Ectodermal cell (in vitro differentiated cells): ENCODE results near the gene NEDD4L.

ENCODE experiments used
- H3K27ac ChIP-seq: 2 replicates; pipeline ENCODE4 v1.7.0; 2013; ENCODE audit warnings: mild to moderate bottlenecking, low read depth, low read length; ENCODE audit not compliant: insufficient read depth, poor library complexity, severe bottlenecking
- H3K27me3 ChIP-seq: 2 replicates; pipeline ENCODE4 v1.7.0; 2013; ENCODE audit warnings: mild to moderate bottlenecking, low read length; ENCODE audit not compliant: insufficient read depth, control insufficient read depth, poor library complexity, severe bottlenecking
- H3K36me3 ChIP-seq: one replicate; pipeline ENCODE4 v1.7.0; 2013; ENCODE audit warnings: low read length; ENCODE audit not compliant: control insufficient read depth, insufficient read depth
- H3K4me1 ChIP-seq: one replicate; pipeline ENCODE4 v1.7.0; 2013; ENCODE audit warnings: low read length; ENCODE audit not compliant: control insufficient read depth, insufficient read depth
- H3K4me3 ChIP-seq: 2 replicates; pipeline ENCODE4 v1.7.0; 2013; ENCODE audit warnings: low read depth, low read length, control low read depth; ENCODE audit not compliant: insufficient read depth
- H3K9me3 ChIP-seq: 2 replicates; pipeline ENCODE4 v1.7.0; 2013; ENCODE audit warnings: mild to moderate bottlenecking, low read length, moderate library complexity; ENCODE audit not compliant: control insufficient read depth
- WGBS, 2 experiments: methylation state at CpG; one replicate each; pipeline ENCODE4 v1.1.7; 2013; ENCODE audit warnings: missing lambda C conversion rate in 2 of 2; 5-methylcytosine and 5-hydroxymethylcytosine counted together

The NEDD4L gene

GRCh38 chr18:58446391-58447060 is 402.5 kb downstream of the NEDD4L start:
- H3K4me1 ChIP-seq = peaks cover 29% of the 10 kb centered on the region
- no peak overlapping the region for H3K4me3 ChIP-seq
- H3K9me3 ChIP-seq = no peaks in the 10 kb centered on the region
- no peak overlapping the region for H3K27ac ChIP-seq
- no peaks in the 10 kb centered on the region for H3K27me3 ChIP-seq
- WGBS, 2 experiments = 89 to 90% methylated on average over 11 of the region's 11 CpGs
- no peaks in the 10 kb centered on the region for H3K36me3 ChIP-seq

- peaks cover 27% of the 10 kb centered on the region for H3K4me1 ChIP-seq
- no peaks in the 10 kb centered on the region for H3K9me3 ChIP-seq
- H3K27ac ChIP-seq = no peak overlapping the region
- no peaks in the 10 kb centered on the region for H3K36me3 ChIP-seq
- H3K27me3 ChIP-seq = no peaks in the 10 kb centered on the region
- H3K4me3 ChIP-seq = no peak overlapping the region
- WGBS, 2 experiments = 37 to 42% methylated on average over 9 of the region's 9 CpGs
Measured at GRCh38 chr18:58447402-58448095, 403.5 kb downstream of the NEDD4L start.

DNA sequence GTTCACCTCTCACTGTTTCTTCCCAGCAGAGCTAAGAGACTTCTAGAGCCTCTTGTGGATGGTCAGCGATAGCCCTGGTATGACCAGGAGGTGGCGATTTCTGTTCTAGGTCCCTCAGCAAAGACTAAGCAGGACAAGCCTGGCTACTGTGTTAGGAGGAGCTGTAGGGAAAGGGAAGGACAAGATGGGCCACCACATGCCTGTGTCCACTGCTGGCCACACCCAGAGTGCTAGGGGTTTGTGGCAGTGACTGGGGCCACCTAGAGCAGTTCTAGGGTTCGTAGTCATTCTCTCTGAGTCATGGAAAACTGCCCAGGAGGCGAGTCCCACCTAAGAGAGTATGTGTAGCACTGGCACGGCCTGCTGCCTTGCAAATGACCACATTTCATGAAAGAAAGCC is 405.4 kb downstream of the NEDD4L start:
- Histone ChIP-seq H3K9me3 (no peaks in the 10 kb centered on the region), H3K36me3 (no peaks in the 10 kb centered on the region), H3K4me1 (peaks cover 17% of the 10 kb centered on the region), H3K27ac (no peak overlapping the region), H3K27me3 (no peaks in the 10 kb centered on the region), H3K4me3 (no peak overlapping the region)
- WGBS, 2 experiments = 91 to 92% methylated on average over 5 of the region's 5 CpGs
